ENCODE data around the gene TMEM117.

GRCh38 chr12:44260581-44260980, 424.7 kb downstream of the TMEM117 start:
- no peak for TF ChIP-seq EZH2 (IDR thresholded peaks at IDR 0.05; ENCODE audit: borderline replicate concordance, insufficient read depth, low read depth, low read length, poor library complexity, severe bottlenecking)
- TF ChIP-seq, protein P1, sequence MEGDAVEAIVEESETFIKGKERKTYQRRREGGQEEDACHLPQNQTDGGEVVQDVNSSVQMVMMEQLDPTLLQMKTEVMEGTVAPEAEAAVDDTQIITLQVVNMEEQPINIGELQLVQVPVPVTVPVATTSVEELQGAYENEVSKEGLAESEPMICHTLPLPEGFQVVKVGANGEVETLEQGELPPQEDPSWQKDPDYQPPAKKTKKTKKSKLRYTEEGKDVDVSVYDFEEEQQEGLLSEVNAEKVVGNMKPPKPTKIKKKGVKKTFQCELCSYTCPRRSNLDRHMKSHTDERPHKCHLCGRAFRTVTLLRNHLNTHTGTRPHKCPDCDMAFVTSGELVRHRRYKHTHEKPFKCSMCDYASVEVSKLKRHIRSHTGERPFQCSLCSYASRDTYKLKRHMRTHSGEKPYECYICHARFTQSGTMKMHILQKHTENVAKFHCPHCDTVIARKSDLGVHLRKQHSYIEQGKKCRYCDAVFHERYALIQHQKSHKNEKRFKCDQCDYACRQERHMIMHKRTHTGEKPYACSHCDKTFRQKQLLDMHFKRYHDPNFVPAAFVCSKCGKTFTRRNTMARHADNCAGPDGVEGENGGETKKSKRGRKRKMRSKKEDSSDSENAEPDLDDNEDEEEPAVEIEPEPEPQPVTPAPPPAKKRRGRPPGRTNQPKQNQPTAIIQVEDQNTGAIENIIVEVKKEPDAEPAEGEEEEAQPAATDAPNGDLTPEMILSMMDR (IDR thresholded peaks at IDR 0.05), result no peak

All from B cell (primary cell).